ENCODE data around the gene MALSU1. TPM values are rescaled to one million over a fixed set of nuclear protein-coding genes. Genes with fewer than 3 reads are reported as not detected.

Gene MALSU1
- total and polyA plus RNA-seq, 2 of the 13 experiments (the other 11 are each of a cell fraction or from before 2014, with no cell fraction given), result 72.0 to 141 TPM

- no peak for TF ChIP-seq ZNF704 (CRISPR knock-in tag; IDR thresholded peaks at IDR 0.05; ENCODE audit: borderline replicate concordance)
- TF ChIP-seq PRMT3 (CRISPR knock-in tag; IDR thresholded peaks at IDR 0.05; ENCODE audit: borderline replicate concordance, low read depth), result no peak
- no peak for TF ChIP-seq ZNF350 (CRISPR knock-in tag; IDR thresholded peaks at IDR 0.05; ENCODE audit: borderline replicate concordance, low read depth)
- TF ChIP-seq NFYC (CRISPR knock-in tag; IDR thresholded peaks at IDR 0.05), result no peak
- no peak for TF ChIP-seq HIC2 (CRISPR knock-in tag; IDR thresholded peaks at IDR 0.05; ENCODE audit: low read depth)
- no peak for TF ChIP-seq ZSCAN21 (CRISPR knock-in tag; IDR thresholded peaks at IDR 0.05; ENCODE audit: borderline replicate concordance)
- TF ChIP-seq FOXA1 (IDR thresholded peaks at IDR 0.05), result no peak
- peak; percentile 22; the same call in 1 of the 2 replicates for TF ChIP-seq FOXA1 (CRISPR knock-in tag; IDR thresholded peaks at IDR 0.05)
- TF ChIP-seq ZNF616 (CRISPR knock-in tag; IDR thresholded peaks at IDR 0.05; ENCODE audit: low read depth), result no peak
- TF ChIP-seq DMAP1 (CRISPR knock-in tag; IDR thresholded peaks at IDR 0.05), result no peak
- no peak for TF ChIP-seq RFXAP (CRISPR knock-in tag; IDR thresholded peaks at IDR 0.05; ENCODE audit: borderline replicate concordance)
- no peak for TF ChIP-seq ZNF550 (CRISPR knock-in tag; IDR thresholded peaks at IDR 0.05; ENCODE audit: borderline replicate concordance)
- TF ChIP-seq ZC3H13 (CRISPR knock-in tag; IDR thresholded peaks at IDR 0.05), result no peak
- TF ChIP-seq ZNF30 (CRISPR knock-in tag; IDR thresholded peaks at IDR 0.05), result no peak
- no peak for TF ChIP-seq NFE2 (CRISPR knock-in tag; IDR thresholded peaks at IDR 0.05)
- peak; percentile 64 for TF ChIP-seq GATAD2A (CRISPR knock-in tag; IDR thresholded peaks at IDR 0.05)
- 0 out of 2 replicates have a peak, but pooled peaks have one; percentile 59 for TF ChIP-seq KAT7 (CRISPR knock-in tag; IDR thresholded peaks at IDR 0.05; ENCODE audit: borderline replicate concordance)
- no peak for TF ChIP-seq ZFP91 (CRISPR knock-in tag; IDR thresholded peaks at IDR 0.05; ENCODE audit: borderline replicate concordance)
- no peak for TF ChIP-seq ARNT (IDR thresholded peaks at IDR 0.05)
- TF ChIP-seq ZNF784 (CRISPR knock-in tag; IDR thresholded peaks at IDR 0.05; ENCODE audit: borderline replicate concordance), result no peak
- TF ChIP-seq ZNF253 (CRISPR knock-in tag; IDR thresholded peaks at IDR 0.05; ENCODE audit: borderline replicate concordance), result no peak
- no peak for TF ChIP-seq RBFOX2 (IDR thresholded peaks at IDR 0.05; ENCODE audit: low read depth, low read length)
- TF ChIP-seq MLLT10 (CRISPR knock-in tag; IDR thresholded peaks at IDR 0.05), result no peak
- no peak for TF ChIP-seq PCBP1 (IDR thresholded peaks at IDR 0.05; ENCODE audit: borderline replicate concordance, low read depth, low read length)
- no peak for TF ChIP-seq REL (CRISPR knock-in tag; conservative IDR thresholded peaks at IDR 0.05)
- peak; percentile 66 for TF ChIP-seq FOXA3 (CRISPR knock-in tag; IDR thresholded peaks at IDR 0.05)
Measured at GRCh38 chr7:23358152-23358674, 59.1 kb downstream of the MALSU1 start (continued).
